ENCODE data around the gene ZNF248.

- no peak for TF ChIP-seq EZH2 (IDR thresholded peaks at IDR 0.05; ENCODE audit: insufficient read depth, poor library complexity, severe bottlenecking)
- no peak for TF ChIP-seq EZH2phosphoT487 (IDR thresholded peaks at IDR 0.05; ENCODE audit: insufficient read depth, low read depth)
Measured at GRCh38 chr10:37760817-37761216, 96.6 kb downstream of the ZNF248 start.
